Smooth muscle cell (in vitro differentiated cells): Measurements from ENCODE around the gene SLC16A9. TPM values are rescaled to one million over a fixed set of nuclear protein-coding genes. Genes with fewer than 3 reads are reported as not detected.
"Not testable (repeated sequence)": the region's sequence is repeated elsewhere in the genome, so short reads cannot be mapped to it uniquely, and the experiment has no call there.

Experiments used
- DNase-seq: peaks from one replicate; lab custom pipeline; 2025; ENCODE audit not compliant: unreplicated experiment; lab: John Stamatoyannopoulos, UW
- H2AFZ ChIP-seq: fragments of 200-600 bp; sonication (generic); 2 replicates; pipeline ENCODE4 v1.6.0; 2016; ENCODE audit warnings: antibody characterized with exemption, low read depth, mild to moderate bottlenecking
- H3F3A ChIP-seq: fragments of 200-600 bp; sonication (generic); 2 replicates; pipeline ENCODE4 v1.6.0; 2017; ENCODE audit warnings: antibody characterized with exemption, low read depth
- H3K27ac ChIP-seq: fragments of 200-600 bp; sonication (generic); 2 replicates; pipeline ENCODE4 v1.5.1; 2016; ENCODE audit warnings: low read depth, mild to moderate bottlenecking
- H3K27me3 ChIP-seq: fragments of 200-600 bp; sonication (generic); 2 replicates; pipeline ENCODE4 v1.6.1; 2016; ENCODE audit warnings: low read depth, mild to moderate bottlenecking
- H3K36me3 ChIP-seq: fragments of 200-600 bp; sonication (generic); 2 replicates; pipeline ENCODE4 v1.5.1; 2016; ENCODE audit warnings: low read depth
- H3K4me1 ChIP-seq: fragments of 200-600 bp; sonication (generic); 2 replicates; pipeline ENCODE4 v1.5.1; 2016; ENCODE audit warnings: low read depth
- H3K4me2 ChIP-seq: fragments of 200-600 bp; sonication (generic); 2 replicates; pipeline ENCODE4 v1.6.0; 2016; ENCODE audit warnings: mild to moderate bottlenecking
- H3K4me3 ChIP-seq: fragments of 200-600 bp; sonication (generic); 2 replicates; pipeline ENCODE4 v1.5.1; 2016; ENCODE audit warnings: mild to moderate bottlenecking
- H3K79me2 ChIP-seq: fragments of 200-600 bp; sonication (generic); 2 replicates; pipeline ENCODE4 v1.6.0; 2016; ENCODE audit warnings: low read depth, mild to moderate bottlenecking
- H3K9ac ChIP-seq: fragments of 200-600 bp; sonication (generic); 2 replicates; pipeline ENCODE4 v1.6.0; 2016; ENCODE audit warnings: low read depth
- H3K9me3 ChIP-seq: fragments of 200-600 bp; sonication (generic); replicated peaks from 2 replicates; pipeline ENCODE4 v1.5.1; 2016; ENCODE audit warnings: low read depth
- H4K20me1 ChIP-seq: fragments of 200-600 bp; sonication (generic); 2 replicates; pipeline ENCODE4 v1.6.0; 2016; ENCODE audit warnings: low read depth
- WGBS: methylation state at CpG from one replicate; pipeline ENCODE4 v1.1.7; 2016; ENCODE audit warnings: low lambda C conversion rate; 5-methylcytosine and 5-hydroxymethylcytosine counted together
- polyA plus RNA-seq: library from polyadenylated mRNA; unstranded; fragments of >200 nt; fragmentation: Nextera tagmentation; extraction: Ambion mirVana; gene quantifications from 2 replicates; pipeline ENCODE4 v1.2.1, GENCODE V29; 2016
- total RNA-seq: library from RNA; depleted of rRNA; stranded (reverse); fragments of >200 nt; gene quantifications from 2 replicates; pipeline ENCODE4 v1.2.3, GENCODE V29; 2014
- TF ChIP-seq, protein P1 (sequence below): fragments of 200-600 bp; sonication (generic); IDR thresholded peaks from 2 replicates; pipeline ENCODE4 v1.5.1; 2017; ENCODE audit warnings: borderline replicate concordance, mild to moderate bottlenecking, antibody characterized with exemption; ENCODE audit not compliant: insufficient read depth, poor library complexity, severe bottlenecking

SLC16A9 gene
- total and polyA plus RNA-seq, 2 experiments from 2014 or later, result 0.90 to 2.1 TPM

DNA sequence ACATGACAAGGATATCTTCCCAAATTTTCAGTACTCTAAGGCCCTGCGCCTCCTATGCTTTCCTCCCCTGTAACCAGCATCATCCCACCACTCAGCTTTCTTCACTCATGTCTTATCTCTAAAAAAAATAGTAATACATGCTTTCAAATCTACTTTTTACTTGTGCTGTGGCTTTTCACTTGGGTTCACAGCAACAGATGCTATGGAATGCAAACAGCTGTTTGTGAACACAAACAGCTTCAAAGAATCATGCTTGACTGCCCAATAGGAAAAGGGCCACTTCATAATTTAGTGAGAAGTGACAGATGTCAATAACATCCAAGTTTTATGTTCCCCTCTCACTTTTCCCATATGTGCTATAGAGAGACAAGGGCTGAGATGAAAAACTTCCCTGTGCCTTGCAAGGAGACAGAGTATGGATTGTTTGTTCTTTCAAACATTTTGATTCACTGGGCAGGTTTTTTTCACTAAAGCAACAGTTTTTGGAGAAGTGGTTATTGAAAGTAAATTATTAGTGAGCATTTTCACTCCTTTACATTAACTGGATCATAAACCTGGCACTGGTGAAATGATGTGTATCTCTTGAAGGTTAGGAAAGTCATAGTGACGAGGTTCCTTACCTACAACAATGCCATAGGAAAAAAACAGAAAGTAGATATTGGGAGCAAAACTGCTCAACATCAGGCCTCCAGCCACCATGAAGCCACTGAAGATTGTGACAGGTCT, 37.3 kb downstream of the SLC16A9 start:
- Histone ChIP-seq H3K4me1 (no peaks in the 10 kb centered on the region), H3K27me3 (no peaks in the 10 kb centered on the region), H4K20me1 (no peaks in the 10 kb centered on the region), H3K27ac (no peak overlapping the region), H3K9ac (no peak overlapping the region), H2AFZ (no peak overlapping the region), H3K36me3 (no peaks in the 10 kb centered on the region), H3K79me2 (no peaks in the 10 kb centered on the region), H3K4me2 (no peak overlapping the region), H3K4me3 (no peak overlapping the region), H3F3A (no peaks in the 10 kb centered on the region), H3K9me3 (no peaks in the 10 kb centered on the region)
- WGBS, result 98% methylated on average over 2 of the region's 2 CpGs
- DNase-seq, result no peak
- TF ChIP-seq, protein P1, sequence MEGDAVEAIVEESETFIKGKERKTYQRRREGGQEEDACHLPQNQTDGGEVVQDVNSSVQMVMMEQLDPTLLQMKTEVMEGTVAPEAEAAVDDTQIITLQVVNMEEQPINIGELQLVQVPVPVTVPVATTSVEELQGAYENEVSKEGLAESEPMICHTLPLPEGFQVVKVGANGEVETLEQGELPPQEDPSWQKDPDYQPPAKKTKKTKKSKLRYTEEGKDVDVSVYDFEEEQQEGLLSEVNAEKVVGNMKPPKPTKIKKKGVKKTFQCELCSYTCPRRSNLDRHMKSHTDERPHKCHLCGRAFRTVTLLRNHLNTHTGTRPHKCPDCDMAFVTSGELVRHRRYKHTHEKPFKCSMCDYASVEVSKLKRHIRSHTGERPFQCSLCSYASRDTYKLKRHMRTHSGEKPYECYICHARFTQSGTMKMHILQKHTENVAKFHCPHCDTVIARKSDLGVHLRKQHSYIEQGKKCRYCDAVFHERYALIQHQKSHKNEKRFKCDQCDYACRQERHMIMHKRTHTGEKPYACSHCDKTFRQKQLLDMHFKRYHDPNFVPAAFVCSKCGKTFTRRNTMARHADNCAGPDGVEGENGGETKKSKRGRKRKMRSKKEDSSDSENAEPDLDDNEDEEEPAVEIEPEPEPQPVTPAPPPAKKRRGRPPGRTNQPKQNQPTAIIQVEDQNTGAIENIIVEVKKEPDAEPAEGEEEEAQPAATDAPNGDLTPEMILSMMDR, result no peak

DNA sequence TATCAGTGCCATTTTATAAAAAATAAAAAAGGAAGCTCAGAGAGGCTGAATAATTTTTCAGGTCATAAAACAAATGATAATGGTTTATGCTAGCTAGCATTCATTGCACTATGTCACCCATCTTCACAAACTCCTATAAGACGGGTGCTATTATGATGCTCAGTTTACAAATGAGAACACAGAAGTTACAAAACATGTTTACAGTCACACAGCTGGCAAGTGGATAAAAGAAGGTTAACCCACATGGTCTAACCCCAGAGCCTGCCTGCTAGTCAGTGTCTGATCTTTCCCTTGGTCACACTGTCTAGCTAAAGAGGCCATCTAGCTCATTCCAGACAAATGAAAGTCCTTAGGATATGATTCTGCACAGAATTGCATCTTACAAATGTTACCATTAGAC, 39.4 kb downstream of the SLC16A9 start:
- no peaks in the 10 kb centered on the region for H4K20me1 ChIP-seq
- no peaks in the 10 kb centered on the region for H3K9me3 ChIP-seq
- TF ChIP-seq, protein P1, result no peak
- WGBS, result 90% methylated on average over 1 of the region's 1 CpG
- H3F3A ChIP-seq, result no peaks in the 10 kb centered on the region
- no peaks in the 10 kb centered on the region for H3K79me2 ChIP-seq
- no peak overlapping the region for H3K9ac ChIP-seq
- no peak overlapping the region for H3K4me2 ChIP-seq
- H3K4me1 ChIP-seq, result no peaks in the 10 kb centered on the region
- H2AFZ ChIP-seq, result no peak overlapping the region
- H3K36me3 ChIP-seq, result no peaks in the 10 kb centered on the region
- no peak overlapping the region for H3K27ac ChIP-seq
- DNase-seq, result no peak
- H3K27me3 ChIP-seq, result no peaks in the 10 kb centered on the region
- H3K4me3 ChIP-seq, result no peak overlapping the region

DNA sequence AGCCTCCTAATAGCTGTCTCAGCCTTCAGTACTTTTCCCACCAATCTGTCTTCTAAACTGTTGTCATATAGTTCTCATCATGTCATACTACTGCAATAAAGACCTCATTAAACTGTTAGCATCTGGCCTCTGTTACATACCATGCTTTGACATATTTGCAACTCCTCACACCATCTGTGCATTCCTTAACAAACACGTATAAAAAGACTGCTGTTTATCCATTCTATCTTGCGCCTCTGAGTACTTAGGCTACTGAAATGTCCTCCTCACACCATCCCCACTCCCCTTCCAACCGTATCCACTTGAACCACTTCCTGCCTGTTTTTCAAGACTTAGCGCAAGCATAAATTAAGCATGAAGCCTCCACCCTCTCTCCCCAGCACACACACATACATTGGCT, 41.6 kb downstream of the SLC16A9 start:
- Histone ChIP-seq H3K27me3 (no peaks in the 10 kb centered on the region), H3K9me3 (no peaks in the 10 kb centered on the region), H3K4me1 (no peaks in the 10 kb centered on the region), H3K79me2 (no peaks in the 10 kb centered on the region), H3K4me2 (no peak overlapping the region), H4K20me1 (no peaks in the 10 kb centered on the region), H3K9ac (no peak overlapping the region), H2AFZ (no peak overlapping the region), H3K36me3 (no peaks in the 10 kb centered on the region), H3K27ac (no peak overlapping the region), H3F3A (no peaks in the 10 kb centered on the region), H3K4me3 (no peak overlapping the region)
- TF ChIP-seq, protein P1, result no peak
- no peak for DNase-seq
- WGBS, result 37% methylated on average over 4 of the region's 4 CpGs

DNA sequence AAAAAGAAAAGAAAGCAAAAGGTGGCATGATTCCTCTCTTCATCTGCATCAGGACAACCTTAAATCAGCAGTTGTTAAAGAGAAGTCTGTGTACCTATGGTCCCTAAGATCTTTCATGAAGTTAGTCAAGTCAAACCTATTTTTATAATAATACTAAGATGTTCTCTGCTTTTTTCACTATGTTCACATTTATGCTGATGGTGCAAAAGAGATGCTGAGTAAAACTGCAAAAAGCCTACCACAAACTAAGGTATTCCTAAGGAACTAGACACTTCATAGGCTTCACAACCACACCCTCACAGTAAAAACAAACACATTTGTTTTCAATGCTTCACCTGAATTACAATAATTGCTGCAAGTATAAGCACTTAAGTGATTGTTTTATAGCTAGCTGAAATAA, 43.3 kb downstream of the SLC16A9 start:
- H2AFZ ChIP-seq, result no peak overlapping the region
- H3K36me3 ChIP-seq, result no peaks in the 10 kb centered on the region
- H3K9ac ChIP-seq, result no peak overlapping the region
- no peak overlapping the region for H3K4me2 ChIP-seq
- TF ChIP-seq, protein P1, result no peak
- no peaks in the 10 kb centered on the region for H4K20me1 ChIP-seq
- DNase-seq, result no peak
- H3K27ac ChIP-seq, result no peak overlapping the region
- H3K4me1 ChIP-seq, result no peaks in the 10 kb centered on the region
- no peaks in the 10 kb centered on the region for H3K79me2 ChIP-seq
- H3K27me3 ChIP-seq, result no peaks in the 10 kb centered on the region
- no peaks in the 10 kb centered on the region for H3F3A ChIP-seq
- no peaks in the 10 kb centered on the region for H3K9me3 ChIP-seq
- H3K4me3 ChIP-seq, result no peak overlapping the region

DNA sequence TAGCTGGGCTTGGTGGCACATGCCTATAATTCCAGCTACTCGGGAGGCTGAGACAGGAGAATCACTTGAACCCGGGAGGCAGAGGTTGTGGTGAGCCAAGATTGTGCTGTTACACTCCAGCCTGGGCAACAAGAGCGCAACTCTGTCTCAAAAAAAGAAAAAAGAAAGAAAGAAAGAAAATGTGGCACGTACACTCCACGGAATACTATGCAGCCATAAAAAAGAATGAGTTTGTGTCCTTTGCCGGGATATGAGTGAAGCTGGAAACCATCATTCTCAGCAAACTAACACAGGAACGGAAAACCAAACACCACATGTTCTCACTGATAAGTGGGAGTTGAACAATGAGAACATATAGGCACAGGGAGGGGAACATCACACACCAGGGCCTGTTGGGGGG, 46.4 kb downstream of the SLC16A9 start:
- not testable (repeated sequence) for H3K36me3 ChIP-seq, H3K4me1 ChIP-seq, H3K9ac ChIP-seq, H3F3A ChIP-seq, H3K4me2 ChIP-seq, H2AFZ ChIP-seq, H3K27me3 ChIP-seq, H3K79me2 ChIP-seq, DNase-seq, H3K9me3 ChIP-seq, H3K4me3 ChIP-seq, H4K20me1 ChIP-seq, H3K27ac ChIP-seq
- 95% methylated on average over 7 of the region's 7 CpGs for WGBS
